Kidney (tissue), 22 donors: Measurements from ENCODE around the gene CPT1B. TPM values are rescaled to one million over a fixed set of nuclear protein-coding genes. Genes with fewer than 3 reads are reported as not detected.
A peak's percentile ranks its signal among the peaks of the same experiment; 100 is the strongest.

ENCODE experiments used
- DNase-seq, 5 donors: peaks; one replicate each; pipeline ENCODE4 v3.0.0-alpha.2; 2013 to 2020
- FAIRE-seq: peaks from 2 replicates; lab custom pipeline; 2012; peaks lifted over from hg19 to GRCh38; lab: Jason Lieb, UNC
- H3K27ac ChIP-seq, 2 donors: one replicate each; pipeline ENCODE4 v1.7.0; 2013; ENCODE audit warnings: low read depth in 2 of 2, low read length in 2 of 2, inconsistent platforms in 1 of 2
- H3K27me3 ChIP-seq: one replicate; pipeline ENCODE4 v1.7.1; 2013; ENCODE audit warnings: low read length, inconsistent platforms; ENCODE audit not compliant: control insufficient read depth, insufficient read depth
- H3K36me3 ChIP-seq, 3 donors: one replicate each; pipeline versions ENCODE4 v1.7.0 to v1.7.1; 2013; ENCODE audit warnings: low read length in 3 of 3, control low read depth in 1 of 3, inconsistent platforms in 1 of 3; ENCODE audit not compliant: insufficient read depth in 3 of 3, control insufficient read depth in 2 of 3
- H3K4me1 ChIP-seq, 3 donors: one replicate each; pipeline versions ENCODE4 v1.7.0 to v1.7.1; 2013; ENCODE audit warnings: low read length in 3 of 3, inconsistent platforms in 1 of 3, low read depth in 1 of 3; ENCODE audit not compliant: control insufficient read depth in 2 of 3, insufficient read depth in 2 of 3
- H3K4me3 ChIP-seq, 3 donors: one replicate each; pipeline versions ENCODE4 v1.7.0 to v1.8.1; 2013; ENCODE audit warnings: low read length in 3 of 3, control low read depth in 1 of 3, inconsistent platforms in 1 of 3
- H3K9ac ChIP-seq, 3 donors: one replicate each; pipeline versions ENCODE4 v1.7.0 to v1.7.1; 2013; ENCODE audit warnings: low read length in 3 of 3, control low read depth in 1 of 3, inconsistent platforms in 1 of 3
- H3K9me3 ChIP-seq, 3 donors: one replicate each; pipeline versions ENCODE4 v1.7.0 to v1.7.1; 2013; ENCODE audit warnings: low read length in 3 of 3, control low read depth in 1 of 3, inconsistent platforms in 1 of 3; ENCODE audit not compliant: control insufficient read depth in 2 of 3, insufficient read depth in 1 of 3
- intact Hi-C: fragments of 100-400 bp; cut with DNase I; formaldehyde crosslinking; loops from one replicate; pipeline ENCODE4 v1.11.1; 2022
- long read RNA-seq, 10 donors: library from polyadenylated mRNA in 1 of 10; unstranded in 1 of 10; transcript quantifications; one replicate each; pipeline ENCODE4 v2.0.0 and lab custom pipeline, GENCODE V29; 2021 to 2026
- polyA plus RNA-seq: library from polyadenylated mRNA; stranded (reverse); fragments of 350-450 nt; fragmentation: Illumina TruSeq; extraction: RNeasy Lipid Tissue Mini Kit (QIAGEN cat#74804); gene quantifications from one replicate; pipeline ENCODE4 v1.2.3, GENCODE V29; 2014; ENCODE audit warnings: low read depth, low replicate concordance; ENCODE audit not compliant: insufficient read depth
- total RNA-seq: library from RNA; stranded (reverse); fragmentation: NEBNext Ultra II Directional; extraction: Animal tissue kit (Norgen Biotek cat#: 25700); gene quantifications from one replicate; pipeline ENCODE4 v1.2.1, GENCODE V29; 2021
- TF ChIP-seq, protein P1 (sequence below): IDR thresholded peaks from 3 replicates; pipeline ENCODE4 v1.5.1; 2012; ENCODE audit warnings: mild to moderate bottlenecking, moderate library complexity, borderline replicate concordance; ENCODE audit not compliant: insufficient read depth; ENCODE audit errors: extremely low read depth
- donor health status: control.
- donor health status: control.
- donor health status: control.
- donor health status: control.
- donor health status: control.
- donor health status: DM: yes; HTN: yes; CAD: no.
- donor health status: Normal renal cell carcinoma (clear cell type).

The CPT1B gene
- 34.3 TPM for total RNA-seq
- 20.6 TPM for polyA plus RNA-seq
- long read RNA-seq, donor 1, partial matches to known transcripts: 0 of 1 reads
- long read RNA-seq, donor 1, other reads (novel, unspliced or antisense): 0 of 1 reads
- long read RNA-seq, donor 2, partial matches to known transcripts: 0 of 1 reads
- long read RNA-seq, donor 2, other reads (novel, unspliced or antisense): 0 of 1 reads
- long read RNA-seq, donor 3, partial matches to known transcripts: 0 of 1 reads
- long read RNA-seq, donor 3, other reads (novel, unspliced or antisense): 0 of 1 reads
- long read RNA-seq, donor 4: 0 reads
- long read RNA-seq, donor 5: 0 reads
- long read RNA-seq, donor 6: 0 reads
- long read RNA-seq, donor 7, partial matches to known transcripts: 6 of 17 reads
- long read RNA-seq, donor 7, other reads (novel, unspliced or antisense): 9 of 17 reads
- long read RNA-seq, donor 8: 0 reads
- long read RNA-seq, donor 9: 0 reads
- long read RNA-seq, donor 10, partial matches to known transcripts: 0 of 1 reads
- long read RNA-seq, donor 10, other reads (novel, unspliced or antisense): 0 of 1 reads

DNA sequence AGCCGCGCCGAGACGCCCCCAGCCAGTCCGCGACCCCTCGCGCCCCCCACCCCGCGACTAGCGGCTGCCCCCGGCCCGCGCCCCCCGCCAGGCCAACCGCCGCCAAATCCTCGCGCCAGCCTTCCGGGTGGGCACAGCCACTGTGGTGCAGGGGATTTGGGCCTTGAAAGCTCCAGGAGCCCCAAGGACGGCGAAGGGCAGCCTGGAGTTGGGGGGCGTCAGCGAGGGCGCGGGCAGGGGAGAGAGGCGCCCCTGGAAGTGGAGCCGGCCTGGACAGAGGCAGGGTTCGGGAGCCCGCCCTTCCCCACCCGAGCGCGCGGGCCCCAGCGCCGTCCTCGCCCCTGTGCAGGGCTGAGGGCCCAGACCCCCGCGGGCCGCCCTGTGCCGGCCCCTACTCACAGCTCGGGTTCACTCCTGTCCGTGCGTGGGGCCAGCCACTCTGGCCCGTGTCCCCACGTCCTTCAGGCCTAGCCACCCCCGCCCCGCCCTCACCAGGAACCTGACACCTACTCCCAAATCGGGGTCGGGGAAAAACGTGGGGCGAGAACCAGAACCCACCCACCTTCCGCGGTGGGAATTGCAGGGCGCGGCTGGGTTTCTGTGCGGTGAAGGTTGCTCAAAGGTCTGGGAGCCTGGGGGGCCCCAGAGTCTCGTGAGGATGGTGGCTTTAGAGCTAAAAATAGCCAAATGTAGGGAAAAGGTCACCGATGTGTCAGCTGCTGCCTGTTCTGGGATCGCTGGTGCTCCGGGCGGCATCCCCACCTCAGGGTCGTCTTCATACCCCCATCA is at the start of gene CPT1B:
CPT1B (minus strand) TSS at position 441 of the 789 bp plus-strand sequence. CDS start 512 bp downstream, outside the sequence.
- Histone ChIP-seq H3K27ac (peak within 1 kb of the TSS; percentile 32 to 65), H3K9me3 (no peaks in the 10 kb centered on the region), H3K4me1 (peaks cover 0 to 16% (median 0%) of the 10 kb centered on the region in 3 donors), H3K9ac (peak within 1 kb of the TSS in 1 of 3 donors; percentile 19), H3K4me3 (no peak within 1 kb of the TSS), H3K27me3 (no peaks in the 10 kb centered on the region), H3K36me3 (peaks cover 0 to 4% (median 0%) of the 10 kb centered on the region in 3 donors)
- intact Hi-C loops: no loop called here
- no peak for FAIRE-seq
- peak in 4 of 5 donors; percentile 25 to 65 (median 50) for DNase-seq
- TF ChIP-seq, protein P1, sequence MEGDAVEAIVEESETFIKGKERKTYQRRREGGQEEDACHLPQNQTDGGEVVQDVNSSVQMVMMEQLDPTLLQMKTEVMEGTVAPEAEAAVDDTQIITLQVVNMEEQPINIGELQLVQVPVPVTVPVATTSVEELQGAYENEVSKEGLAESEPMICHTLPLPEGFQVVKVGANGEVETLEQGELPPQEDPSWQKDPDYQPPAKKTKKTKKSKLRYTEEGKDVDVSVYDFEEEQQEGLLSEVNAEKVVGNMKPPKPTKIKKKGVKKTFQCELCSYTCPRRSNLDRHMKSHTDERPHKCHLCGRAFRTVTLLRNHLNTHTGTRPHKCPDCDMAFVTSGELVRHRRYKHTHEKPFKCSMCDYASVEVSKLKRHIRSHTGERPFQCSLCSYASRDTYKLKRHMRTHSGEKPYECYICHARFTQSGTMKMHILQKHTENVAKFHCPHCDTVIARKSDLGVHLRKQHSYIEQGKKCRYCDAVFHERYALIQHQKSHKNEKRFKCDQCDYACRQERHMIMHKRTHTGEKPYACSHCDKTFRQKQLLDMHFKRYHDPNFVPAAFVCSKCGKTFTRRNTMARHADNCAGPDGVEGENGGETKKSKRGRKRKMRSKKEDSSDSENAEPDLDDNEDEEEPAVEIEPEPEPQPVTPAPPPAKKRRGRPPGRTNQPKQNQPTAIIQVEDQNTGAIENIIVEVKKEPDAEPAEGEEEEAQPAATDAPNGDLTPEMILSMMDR: no peak

- Histone ChIP-seq H3K9me3 (no peaks in the 10 kb centered on the region), H3K36me3 (no peaks in the 10 kb centered on the region), H3K27ac (peak overlapping the region; percentile 37 to 43), H3K4me1 (peaks cover 5 to 18% (median 13%) of the 10 kb centered on the region in 3 donors), H3K4me3 (peak overlapping the region in 2 of 3 donors; percentile 70 to 92), H3K27me3 (no peaks in the 10 kb centered on the region), H3K9ac (peak overlapping the region in 1 of 3 donors; percentile 66)
- no peak for FAIRE-seq
- TF ChIP-seq, protein P1: no peak
- intact Hi-C loops: no loop called here
- peak in 3 of 5 donors; percentile 41 to 84 (median 74) for DNase-seq
These were observed 48.8 kb upstream of the CPT1B start for GRCh38 chr22:50626850-50627641.

- FAIRE-seq: no peak
- intact Hi-C loops: no loop called here
- no peak overlapping the region for H3K4me3 ChIP-seq
These were observed 48.2 kb upstream of the CPT1B start for GRCh38 chr22:50626314-50626849.

More at GRCh38 chr22:50626314-50626849, 48.2 kb upstream of the CPT1B start:
- Histone ChIP-seq H3K27ac (no peak overlapping the region), H3K27me3 (no peaks in the 10 kb centered on the region), H3K36me3 (no peaks in the 10 kb centered on the region), H3K9ac (no peak overlapping the region), H3K4me1 (peaks cover 7 to 22% (median 18%) of the 10 kb centered on the region in 3 donors), H3K9me3 (no peaks in the 10 kb centered on the region)
- peak in 2 of 5 donors; percentile 70 to 73 for DNase-seq
- TF ChIP-seq, protein P1: no peak
